HG02870 (cell line): ENCODE data around the gene RTP5.
"Not testable (repeated sequence)": the region's sequence is repeated elsewhere in the genome, so short reads cannot be mapped to it uniquely, and the experiment has no call there.

Experiments used
- ATAC-seq: cut with Tn5 transposase; IDR thresholded peaks from one replicate; pipeline ENCODE4 v1.9.1; 2021; ENCODE audit warnings: mild to moderate bottlenecking, moderate library complexity; ENCODE audit not compliant: unreplicated experiment

The RTP5 gene

DNA sequence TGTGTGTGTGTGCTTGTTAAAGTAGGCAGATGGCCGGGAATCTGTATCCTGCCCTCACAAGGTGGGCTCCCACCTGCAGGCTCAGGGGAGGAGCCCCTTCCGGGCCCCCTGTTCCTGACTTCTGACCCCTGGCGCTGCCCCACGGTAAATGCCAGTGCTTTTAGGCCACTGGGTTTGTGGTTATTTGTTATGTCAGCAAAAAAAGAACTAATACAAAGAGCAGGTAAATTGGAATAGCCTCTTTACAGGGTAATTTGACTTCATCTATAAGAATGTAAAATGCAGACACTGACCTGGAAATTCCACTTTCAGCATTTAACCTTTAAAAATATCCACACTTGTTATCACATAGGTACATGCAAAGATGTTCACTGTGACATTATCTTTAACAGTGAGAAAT, 44.2 kb downstream of the RTP5 start:
- no peak for ATAC-seq

DNA sequence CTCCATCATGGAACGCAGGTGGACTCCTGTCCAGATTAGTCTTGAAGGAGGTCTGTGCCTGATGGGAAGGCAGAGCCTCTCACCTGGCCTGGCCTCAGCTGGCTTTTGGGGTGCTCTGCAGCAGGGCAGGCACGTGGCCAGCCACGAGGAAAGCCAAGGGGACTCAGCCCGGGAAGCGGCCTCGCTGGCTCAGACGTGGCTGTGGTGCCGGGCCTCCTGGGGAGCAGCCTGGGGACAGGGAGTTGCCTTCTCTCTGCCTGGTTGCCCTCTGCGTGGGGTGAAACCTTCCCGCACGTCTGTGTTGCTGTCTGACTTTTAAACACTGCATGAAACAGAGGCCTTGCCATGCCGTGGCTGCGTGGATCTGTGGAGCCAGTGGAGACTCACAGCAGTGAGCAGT, 45.0 kb downstream of the RTP5 start:
- ATAC-seq = no peak

DNA sequence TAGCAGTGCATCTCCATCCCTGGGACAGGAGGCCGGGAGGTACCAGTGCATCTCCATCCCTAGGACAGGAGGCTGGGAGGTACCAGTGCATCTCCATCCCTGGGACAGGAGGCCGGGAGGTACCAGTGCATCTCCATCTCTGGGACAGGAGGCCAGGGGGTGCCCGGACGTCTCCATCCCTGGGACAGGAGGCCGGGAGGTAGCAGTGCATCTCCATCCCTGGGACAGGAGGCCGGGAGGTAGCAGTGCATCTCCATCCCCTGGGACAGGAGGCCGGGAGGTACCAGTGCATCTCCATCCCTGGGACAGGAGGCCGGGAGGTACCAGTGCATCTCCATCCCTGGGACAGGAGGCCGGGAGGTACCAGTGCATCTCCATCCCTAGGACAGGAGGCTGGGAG, 52.1 kb downstream of the RTP5 start:
- ATAC-seq = not testable (repeated sequence)

GRCh38 chr2:241922411-241922810, 52.9 kb downstream of the RTP5 start:
- ATAC-seq = no peak

DNA sequence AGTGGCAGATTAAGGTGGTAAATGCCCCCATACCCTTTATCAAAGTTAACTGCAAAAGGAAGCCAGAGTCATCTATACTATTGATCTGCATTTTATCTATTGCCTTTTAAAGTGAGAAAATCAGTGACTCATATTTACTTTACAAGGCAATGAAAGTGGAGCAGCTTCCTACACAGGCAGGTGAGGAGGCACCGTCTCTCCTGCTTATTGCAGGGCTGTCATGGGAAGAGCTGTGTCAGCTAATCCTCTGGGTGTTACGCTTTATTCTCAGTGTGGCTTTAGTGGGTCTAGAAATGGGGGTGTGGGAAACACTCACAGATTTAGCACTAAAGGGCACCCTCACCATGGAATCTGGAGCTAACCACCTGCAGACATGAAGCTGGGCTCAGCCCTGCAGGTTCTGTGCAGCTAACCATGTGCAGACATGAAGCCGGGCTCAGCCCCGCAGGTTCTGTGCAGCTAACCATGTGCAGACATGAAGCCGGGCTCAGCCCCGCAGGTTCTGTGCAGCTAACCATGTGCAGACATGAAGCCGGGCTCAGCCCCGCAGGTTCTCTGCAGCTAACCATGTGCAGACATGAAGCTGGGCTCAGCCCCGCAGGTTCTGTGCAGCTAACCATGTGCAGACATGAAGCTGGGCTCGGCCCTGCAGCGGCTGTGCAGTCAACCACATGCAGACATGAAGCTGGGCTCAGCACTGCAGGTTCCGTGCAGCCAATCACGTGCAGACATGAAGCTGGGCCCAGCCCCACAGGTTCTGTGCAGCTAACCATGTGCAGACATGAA, 53.5 kb downstream of the RTP5 start:
- ATAC-seq = not testable (repeated sequence)
